Measurements from ENCODE around the gene TRIM46.

- TF ChIP-seq MAX (IDR thresholded peaks at IDR 0.05) (no peak), EP300 (IDR thresholded peaks at IDR 0.05; ENCODE audit: borderline replicate concordance) (no peak), EGR1 (IDR thresholded peaks at IDR 0.05) (no peak), RAD21 (IDR thresholded peaks at IDR 0.05; ENCODE audit: low read depth) (no peak)
Observed at GRCh38 chr1:155185783-155186066, 12.1 kb downstream of the TRIM46 start.

Data from Ishikawa (cell line).